ACHN (cell line): ENCODE data around the gene UNK.

Experiments
- DNase-seq: peaks from one replicate; pipeline ENCODE4 v3.0.0-alpha.2; 2015
- in situ Hi-C: cut with HindIII; loops from 2 replicates; pipeline ENCODE4 v1.10.0; 2017; ENCODE audit warnings: low sequenced_read_pairs, low pct_ligation_motif_present, low pct_unique_long_range_greater_than_20kb

The UNK gene

DNA sequence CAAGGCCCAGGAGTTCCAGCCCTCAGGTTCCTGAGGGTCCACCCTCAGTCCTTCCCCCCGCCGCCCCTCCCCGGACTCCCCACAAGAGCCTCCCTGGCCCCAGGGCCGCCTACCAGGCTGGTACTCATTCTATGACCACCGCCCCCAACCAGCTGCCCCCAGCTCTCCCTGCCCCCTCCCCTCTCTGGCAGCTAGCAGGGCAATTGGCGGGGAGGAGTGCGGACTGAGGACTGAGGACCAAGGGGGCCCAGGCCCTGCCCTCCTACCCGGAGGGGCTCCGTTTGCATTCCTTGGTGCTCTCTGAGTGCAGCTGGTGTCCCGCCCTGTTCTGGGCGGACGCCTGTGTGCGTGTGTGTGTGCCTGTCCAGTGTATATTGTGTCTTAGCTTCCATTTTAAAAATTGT, 40.5 kb downstream of the UNK start:
- in situ Hi-C loops = no loop called here

DNA sequence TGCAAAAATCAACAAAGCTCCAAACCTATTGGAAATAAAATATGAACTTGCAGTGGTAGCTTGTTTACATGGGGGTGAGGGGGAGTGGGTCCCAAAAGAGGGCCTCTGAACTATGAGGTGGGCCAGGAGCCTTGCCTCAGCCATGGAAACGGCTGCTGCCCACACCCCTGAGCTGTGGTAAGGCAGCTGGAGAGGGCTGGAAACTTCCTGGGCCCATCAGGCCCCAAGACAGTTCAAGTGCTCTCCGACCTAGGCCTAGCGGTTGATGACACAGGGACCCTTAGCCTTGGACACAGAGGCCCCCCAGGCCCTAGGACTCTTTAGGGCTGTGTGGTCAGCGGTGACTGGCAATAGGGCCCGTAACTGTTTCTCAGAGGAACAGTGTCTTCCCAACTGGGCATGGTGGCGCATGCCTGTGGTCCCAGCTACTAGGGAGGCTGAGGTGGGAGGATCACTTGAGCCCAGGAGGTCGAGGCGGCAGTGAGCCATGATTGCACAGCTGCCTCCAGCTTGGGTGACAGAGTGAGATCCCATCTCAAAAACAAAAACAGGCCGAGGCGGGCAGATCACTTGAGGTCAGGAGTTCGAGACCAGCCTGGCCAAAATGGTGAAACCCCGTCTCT, 41.3 kb downstream of the UNK start:
- in situ Hi-C loops = no loop called here
- DNase-seq = no peak

More for the DNA sequence above, 40.5 kb downstream of the UNK start:
- no peak for DNase-seq

GRCh38 chr17:75826561-75827307, 42.1 kb downstream of the UNK start:
- in situ Hi-C loops = no loop called here

DNA sequence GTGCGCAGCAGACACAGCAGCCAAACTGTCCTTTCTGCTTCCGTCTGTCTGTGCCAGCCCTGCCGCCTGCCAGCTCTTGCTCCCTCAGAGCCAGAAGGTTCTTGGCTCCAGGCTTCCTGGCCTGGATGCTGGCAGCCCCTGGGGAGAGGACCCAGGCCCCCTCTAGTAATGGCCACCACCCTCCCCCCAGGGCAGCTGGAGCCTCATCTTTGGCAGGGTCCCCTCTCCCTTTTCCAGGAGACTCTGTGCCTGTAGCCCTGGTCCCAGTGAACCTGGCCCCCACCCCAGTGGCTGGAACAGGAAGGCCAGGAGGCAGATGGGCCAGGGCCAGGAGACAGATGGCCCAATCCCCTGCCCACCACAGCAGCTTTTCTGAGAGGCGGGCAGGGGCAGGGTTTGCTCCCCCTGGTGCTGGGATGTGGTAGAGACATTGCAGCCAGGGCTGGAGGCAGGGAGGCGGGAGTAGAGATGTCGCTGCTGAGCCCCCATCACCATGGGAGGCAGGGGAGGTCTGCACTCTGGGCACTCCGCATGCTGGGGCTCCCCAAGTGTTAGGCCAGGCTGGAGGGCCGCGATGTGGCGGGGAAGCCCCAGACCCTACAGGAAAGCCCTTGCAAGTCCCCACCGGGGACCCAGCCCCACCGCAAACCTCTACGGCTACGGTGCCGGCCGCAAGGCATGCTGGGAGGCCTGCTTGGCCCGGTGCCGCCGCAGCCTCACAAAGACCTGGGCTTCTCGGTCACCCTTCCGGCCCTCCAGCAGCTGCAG, 42.9 kb downstream of the UNK start:
- in situ Hi-C loops = no loop called here
- DNase-seq = peak; percentile 56

More at GRCh38 chr17:75826561-75827307, 42.1 kb downstream of the UNK start:
- DNase-seq = no peak

DNA sequence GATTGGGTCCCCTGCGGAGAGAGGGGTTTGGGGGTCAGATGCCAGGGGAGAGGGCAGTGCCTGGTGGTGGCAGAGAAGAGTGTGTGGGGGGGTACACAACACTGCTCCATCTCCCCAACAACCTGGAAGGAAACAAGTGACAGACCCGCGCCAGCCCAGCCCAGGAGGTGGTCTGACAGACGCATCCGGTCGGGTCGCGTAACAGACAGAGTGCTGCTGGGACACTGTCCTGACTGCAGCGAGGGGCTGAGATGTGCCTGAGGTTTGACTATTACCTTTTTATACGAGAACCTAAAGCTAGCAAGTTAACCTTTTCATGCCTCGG, 43.4 kb downstream of the UNK start:
- DNase-seq = no peak
- in situ Hi-C loops = no loop called here

GRCh38 chr17:75828741-75829140, 44.1 kb downstream of the UNK start:
- DNase-seq = no peak

GRCh38 chr17:75829747-75830146, 45.1 kb downstream of the UNK start:
- DNase-seq = no peak
- in situ Hi-C loops = no loop called here

More at GRCh38 chr17:75828741-75829140, 44.1 kb downstream of the UNK start:
- in situ Hi-C loops = no loop called here

DNA sequence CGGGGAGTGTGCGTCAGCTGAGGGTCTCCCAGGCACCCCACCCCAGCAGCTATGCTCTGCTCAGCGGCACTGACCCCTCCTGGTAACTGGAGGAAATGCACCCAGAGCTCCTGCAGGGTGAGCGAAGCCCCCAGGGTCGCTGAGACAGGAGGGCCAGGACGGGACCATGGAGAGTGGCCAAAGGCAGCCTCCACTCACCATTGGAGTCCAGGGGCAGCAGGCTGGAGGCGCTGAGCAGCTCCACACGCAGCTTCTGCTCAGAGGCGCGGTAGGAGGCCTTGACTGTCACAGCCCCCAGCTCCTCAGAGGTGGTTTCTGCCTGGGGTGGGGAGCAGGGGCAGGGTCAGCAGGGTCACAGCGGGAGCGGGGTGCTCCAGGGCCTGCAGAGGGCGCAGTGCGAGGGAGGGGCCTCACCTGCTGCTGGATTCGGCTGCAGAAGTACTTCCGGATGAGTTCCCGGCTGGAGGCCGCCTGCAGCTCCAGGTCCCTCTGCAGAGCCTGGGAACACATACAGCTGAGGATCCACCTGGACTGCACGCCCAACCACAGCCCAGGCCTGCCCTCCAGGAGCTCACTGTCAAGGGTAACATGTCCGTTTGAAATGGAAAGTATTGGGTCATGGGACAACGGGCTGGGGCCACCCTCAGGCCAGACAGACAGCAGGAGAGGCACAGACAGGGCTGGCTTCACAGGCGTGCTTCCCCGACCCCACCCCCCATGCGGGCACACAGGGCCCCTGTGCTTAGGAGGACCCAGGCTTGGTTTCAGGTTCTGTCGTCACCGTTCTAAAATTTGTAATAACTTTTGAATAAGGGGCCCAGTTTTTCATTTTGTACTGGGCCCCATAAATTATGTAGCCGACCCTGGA, 45.8 kb downstream of the UNK start:
- DNase-seq = peak; percentile 25
- in situ Hi-C loops = no loop called here

GRCh38 chr17:75831032-75831571, 46.5 kb downstream of the UNK start:
- DNase-seq = no peak
- in situ Hi-C loops = no loop called here

DNA sequence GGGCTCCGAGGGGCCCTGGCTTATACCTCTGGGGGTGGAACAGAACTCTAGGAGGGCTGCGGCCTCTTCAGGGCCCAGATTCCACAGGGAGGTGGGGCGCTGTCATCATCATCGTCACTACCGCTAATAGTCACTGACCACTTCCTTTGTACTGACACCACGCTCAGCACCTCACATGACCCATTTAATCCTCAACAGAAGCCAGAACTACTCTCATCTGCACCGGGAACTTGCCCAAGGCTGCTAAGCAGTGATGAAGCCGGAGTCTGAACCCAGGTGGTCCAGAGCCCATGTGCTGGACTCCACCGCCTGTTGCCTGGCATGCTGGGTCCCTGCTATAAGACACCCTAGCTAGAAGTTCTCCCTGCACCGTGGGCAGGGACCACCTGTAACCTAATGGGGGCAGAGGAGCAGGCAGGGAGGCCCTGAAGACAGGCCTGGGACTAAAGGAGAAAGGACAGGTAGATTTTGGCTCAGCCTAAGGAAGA, 47.6 kb downstream of the UNK start:
- no peak for DNase-seq
- in situ Hi-C loops = no loop called here

DNA sequence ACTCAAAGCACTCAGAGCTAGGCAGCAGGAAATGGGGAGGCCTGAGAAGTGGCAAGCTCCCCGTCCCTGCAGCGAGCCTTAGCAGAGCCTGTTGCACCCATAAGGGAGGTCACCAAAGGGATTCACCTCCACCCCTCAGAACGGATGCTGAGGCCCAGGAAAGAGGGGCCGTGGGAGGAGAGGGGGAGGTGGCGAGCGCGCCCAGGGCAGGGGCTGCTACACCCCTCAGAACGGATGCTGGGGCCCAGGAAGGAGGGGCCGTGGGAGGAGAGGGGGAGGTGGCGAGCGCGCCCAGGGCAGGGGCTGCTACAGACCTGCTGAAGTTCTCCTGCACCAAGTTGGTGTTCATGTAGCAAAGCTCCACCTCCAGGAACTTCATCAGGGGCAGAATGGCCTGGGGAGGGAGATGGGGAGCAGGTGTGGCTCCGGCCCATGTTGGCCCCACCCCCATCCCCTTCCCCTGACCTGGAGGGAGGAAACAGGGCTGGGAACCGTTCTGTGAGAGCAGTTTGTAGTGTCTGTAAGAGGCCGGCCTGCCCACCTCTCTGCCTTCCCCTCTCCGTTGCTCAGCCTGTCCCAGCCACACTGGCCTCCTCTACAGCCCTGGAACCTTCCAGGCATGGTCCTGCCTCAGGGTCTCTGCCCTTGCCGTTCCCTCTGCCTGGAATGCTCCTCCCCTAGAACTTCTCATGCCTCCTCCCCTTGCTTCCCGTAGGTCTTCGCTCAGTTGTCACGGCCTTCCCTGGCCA, 48.2 kb downstream of the UNK start:
- DNase-seq = no peak
- in situ Hi-C loops = no loop called here

DNA sequence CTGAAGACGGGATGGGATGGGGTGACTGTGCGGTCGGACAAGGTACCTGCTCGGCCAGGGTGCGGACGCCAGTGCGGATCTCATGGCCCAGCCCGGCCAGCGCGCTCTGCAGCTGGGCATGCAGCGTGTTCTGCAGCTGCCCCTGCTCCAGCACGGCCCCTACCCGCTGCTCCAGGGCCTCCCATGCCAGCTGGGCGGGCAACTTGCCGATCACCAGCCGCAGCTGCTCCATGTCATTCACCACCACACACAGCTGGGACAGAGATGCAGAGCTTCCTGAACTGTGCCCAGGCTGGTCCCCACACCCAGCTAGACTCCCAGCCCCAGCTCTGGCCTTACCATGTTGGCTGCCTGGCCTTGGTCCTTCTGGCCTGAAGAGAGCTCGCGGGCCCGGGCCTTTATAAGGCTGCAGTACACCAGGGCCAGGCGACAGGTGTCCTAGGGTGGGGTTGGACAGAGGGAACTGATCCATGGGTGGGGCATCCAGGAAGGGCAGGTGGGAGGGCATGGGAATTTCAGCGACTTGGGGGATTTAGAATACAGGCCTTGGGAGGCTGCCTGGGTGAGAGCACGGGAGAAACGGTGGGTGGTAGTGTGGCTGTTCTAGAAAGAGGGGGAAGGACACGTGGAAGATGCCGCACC, 49.8 kb downstream of the UNK start:
- in situ Hi-C loops = no loop called here
- no peak for DNase-seq

- in situ Hi-C loops = no loop called here
- no peak for DNase-seq
Measured at GRCh38 chr17:75834928-75835653, 50.5 kb downstream of the UNK start.

DNA sequence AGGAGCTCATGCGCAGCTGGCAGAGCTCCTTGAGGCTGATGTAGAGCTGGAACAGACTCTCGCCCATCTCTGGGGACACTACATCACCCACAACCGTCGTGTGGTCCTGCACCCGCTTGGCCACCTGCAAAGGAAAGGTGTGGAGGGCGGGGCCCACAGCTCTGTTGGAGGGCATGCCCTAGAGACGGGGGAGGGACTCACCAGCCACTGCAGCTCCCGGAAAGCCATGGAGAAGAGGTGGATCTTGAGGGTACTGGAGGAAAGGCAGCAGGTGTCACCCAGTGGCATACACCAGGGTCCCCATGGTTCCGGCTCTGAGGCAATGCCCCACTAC, 51.0 kb downstream of the UNK start:
- in situ Hi-C loops = no loop called here
- DNase-seq = no peak

GRCh38 chr17:75836605-75837004, 52.0 kb downstream of the UNK start:
- in situ Hi-C loops = no loop called here
- DNase-seq = no peak

DNA sequence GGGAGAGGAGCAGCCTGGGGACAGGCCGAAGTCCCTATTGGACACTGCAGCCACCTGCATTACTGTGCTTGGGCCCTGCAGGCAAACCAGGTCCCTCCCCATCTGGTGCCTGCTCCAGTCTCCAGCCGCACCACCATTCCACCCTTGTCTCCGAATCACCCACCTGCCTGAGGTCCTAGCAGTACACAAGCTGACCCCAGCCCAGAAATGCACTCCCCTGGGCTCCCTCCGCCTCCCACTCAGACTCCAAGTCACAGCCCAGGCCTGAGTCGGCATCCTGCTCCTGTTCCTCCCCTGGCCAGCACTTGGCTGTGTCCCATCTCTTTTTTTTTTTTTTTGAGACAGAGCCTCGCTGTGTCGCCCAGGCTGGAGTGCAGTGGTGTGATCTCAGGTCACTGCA, 53.3 kb downstream of the UNK start:
- in situ Hi-C loops = no loop called here
- DNase-seq = no peak

GRCh38 chr17:75838410-75838809, 53.8 kb downstream of the UNK start:
- in situ Hi-C loops = no loop called here
- no peak for DNase-seq
